Natural killer cell (primary cell): ENCODE results near the gene CROCC2. TPM values are rescaled to one million over a fixed set of nuclear protein-coding genes. Genes with fewer than 3 reads are reported as not detected.

Source experiments
- ATAC-seq, 3 donors: fragments of 150-1000 bp in 2 of 3; fragments of 200-7000 bp in 1 of 3; cut with Tn5 transposase; 1 replicate in 1 of 3; 2 replicates in 2 of 3; pipeline ENCODE4 v1.10.0; 2021; ENCODE audit warnings: mild to moderate bottlenecking in 2 of 3, moderate library complexity in 2 of 3
- DNase-seq, 2 donors: peaks; one replicate each; pipeline versions ENCODE4 v3.0.0 to v3.0.0-alpha.2; 2013 to 2021; ENCODE audit warnings: mixed read lengths in 1 of 2
- H3K27ac ChIP-seq: one replicate; pipeline ENCODE4 v1.5.1; 2013; ENCODE audit warnings: mild to moderate bottlenecking, low read length
- H3K27me3 ChIP-seq: one replicate; pipeline ENCODE4 v1.6.1; 2013; ENCODE audit warnings: low read length; ENCODE audit not compliant: control insufficient read depth, insufficient read depth
- H3K36me3 ChIP-seq: one replicate; pipeline ENCODE4 v1.6.1; 2013; ENCODE audit warnings: low read length; ENCODE audit not compliant: control insufficient read depth, insufficient read depth
- H3K4me1 ChIP-seq: one replicate; pipeline ENCODE4 v1.6.1; 2013; ENCODE audit warnings: low read length; ENCODE audit not compliant: control insufficient read depth, insufficient read depth
- H3K4me3 ChIP-seq: one replicate; pipeline ENCODE4 v1.5.1; 2013; ENCODE audit warnings: low read length
- H3K9me3 ChIP-seq: one replicate; pipeline ENCODE4 v1.6.1; 2013; ENCODE audit warnings: low read length; ENCODE audit not compliant: control insufficient read depth, insufficient read depth
- H3K27ac Mint-ChIP-seq, 2 donors: one replicate each; pipeline ENCODE4 v1.8.0; 2022; ENCODE audit warnings: mild to moderate bottlenecking in 2 of 2, mixed read lengths in 2 of 2, moderate library complexity in 1 of 2
- H3K27me3 Mint-ChIP-seq, 2 donors: one replicate each; pipeline ENCODE4 v1.8.0; 2022; ENCODE audit warnings: low read depth in 2 of 2, mixed read lengths in 2 of 2
- H3K36me3 Mint-ChIP-seq: one replicate; pipeline ENCODE4 v1.8.0; 2022; ENCODE audit warnings: mixed read lengths
- H3K4me1 Mint-ChIP-seq, 2 donors: one replicate each; pipeline ENCODE4 v1.8.0; 2022; ENCODE audit warnings: mixed read lengths in 2 of 2
- H3K4me3 Mint-ChIP-seq: one replicate; pipeline ENCODE4 v1.8.0; 2022; ENCODE audit warnings: mild to moderate bottlenecking, moderate library complexity, mixed read lengths
- H3K9me3 Mint-ChIP-seq, 2 donors: one replicate each; pipeline ENCODE4 v1.8.0; 2022; ENCODE audit warnings: mixed read lengths in 2 of 2
- WGBS: methylation state at CpG from one replicate; pipeline ENCODE4 v1.1.7; 2013; ENCODE audit warnings: missing lambda C conversion rate; ENCODE audit not compliant: insufficient coverage; 5-methylcytosine and 5-hydroxymethylcytosine counted together
- intact Hi-C: fragments of 100-400 bp; cut with micrococcal nuclease; formaldehyde crosslinking; loops from one replicate; pipeline ENCODE4 v1.14.2; 2022
- total RNA-seq, 4 donors: library from RNA; stranded (reverse); fragments of 120-200 nt in 1 of 4; gene quantifications; one replicate each; pipeline versions ENCODE4 v1.2.3 to v1.2.4, GENCODE V29; 2013 to 2022
- TF ChIP-seq, protein P1 (sequence below): fragments of 200-600 bp; IDR thresholded peaks from one replicate; pipeline ENCODE4 v1.8.0; 2022; ENCODE audit warnings: antibody characterized with exemption

CROCC2 gene
- total RNA-seq, 3 donors from 2014 or later (not counting 1 experiment from before 2014, with no cell fraction given): 0.14 TPM; not detected in 2

DNA sequence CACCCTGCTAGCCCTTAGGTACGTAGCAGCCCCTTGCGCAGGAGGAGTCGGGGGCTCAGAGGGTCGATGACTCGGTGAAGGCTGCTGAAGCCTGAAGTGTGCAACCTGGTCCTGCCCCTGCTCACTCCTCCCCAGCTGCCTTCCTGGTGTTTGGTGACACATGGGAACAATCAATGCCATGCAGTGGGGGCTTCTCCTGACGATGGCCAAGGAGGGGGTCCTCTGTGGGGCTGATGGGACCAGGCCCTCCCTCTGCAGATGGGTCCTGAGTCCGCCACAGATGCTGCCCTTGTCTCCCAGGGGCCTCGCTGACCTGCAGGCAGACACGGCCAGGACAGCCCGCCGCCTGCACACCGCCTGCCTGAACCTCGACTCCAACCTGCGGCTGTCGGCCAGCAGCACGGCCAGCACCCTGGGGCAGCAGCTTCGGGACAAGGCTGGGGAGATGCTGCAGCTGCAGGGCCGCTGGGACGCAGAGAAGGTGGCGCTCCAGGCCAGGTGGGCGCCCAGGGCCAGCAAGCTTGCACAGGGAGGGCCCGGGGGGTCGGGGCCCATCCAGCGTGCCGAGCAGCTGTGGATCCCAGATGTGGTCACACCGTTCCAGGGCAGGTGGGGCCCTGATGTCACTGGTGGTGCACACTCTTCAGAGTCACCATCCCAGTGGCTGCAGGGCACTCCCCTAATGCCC, 24.6 kb downstream of the CROCC2 start:
- Mint-ChIP-seq H3K9me3 (no peaks in the 10 kb centered on the region), H3K36me3 (no peaks in the 10 kb centered on the region), H3K27ac (no peak overlapping the region), H3K27me3 (peaks cover 0 to under 1% of the 10 kb centered on the region in 2 donors), H3K4me3 (no peak overlapping the region), H3K4me1 (no peaks in the 10 kb centered on the region)
- Histone ChIP-seq H3K36me3 (no peaks in the 10 kb centered on the region), H3K9me3 (no peaks in the 10 kb centered on the region), H3K27ac (no peak overlapping the region), H3K27me3 (no peaks in the 10 kb centered on the region), H3K4me1 (no peaks in the 10 kb centered on the region), H3K4me3 (no peak overlapping the region)
- intact Hi-C loops: no loop called here
- TF ChIP-seq, protein P1, sequence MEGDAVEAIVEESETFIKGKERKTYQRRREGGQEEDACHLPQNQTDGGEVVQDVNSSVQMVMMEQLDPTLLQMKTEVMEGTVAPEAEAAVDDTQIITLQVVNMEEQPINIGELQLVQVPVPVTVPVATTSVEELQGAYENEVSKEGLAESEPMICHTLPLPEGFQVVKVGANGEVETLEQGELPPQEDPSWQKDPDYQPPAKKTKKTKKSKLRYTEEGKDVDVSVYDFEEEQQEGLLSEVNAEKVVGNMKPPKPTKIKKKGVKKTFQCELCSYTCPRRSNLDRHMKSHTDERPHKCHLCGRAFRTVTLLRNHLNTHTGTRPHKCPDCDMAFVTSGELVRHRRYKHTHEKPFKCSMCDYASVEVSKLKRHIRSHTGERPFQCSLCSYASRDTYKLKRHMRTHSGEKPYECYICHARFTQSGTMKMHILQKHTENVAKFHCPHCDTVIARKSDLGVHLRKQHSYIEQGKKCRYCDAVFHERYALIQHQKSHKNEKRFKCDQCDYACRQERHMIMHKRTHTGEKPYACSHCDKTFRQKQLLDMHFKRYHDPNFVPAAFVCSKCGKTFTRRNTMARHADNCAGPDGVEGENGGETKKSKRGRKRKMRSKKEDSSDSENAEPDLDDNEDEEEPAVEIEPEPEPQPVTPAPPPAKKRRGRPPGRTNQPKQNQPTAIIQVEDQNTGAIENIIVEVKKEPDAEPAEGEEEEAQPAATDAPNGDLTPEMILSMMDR: no peak
- ATAC-seq (no peak), DNase-seq (peak in 1 of 2 donors; percentile 10)
- 87% methylated on average over 26 of the region's 26 CpGs for WGBS

GRCh38 chr2:240931319-240931949, 25.3 kb downstream of the CROCC2 start:
- H3K4me1 ChIP-seq: no peaks in the 10 kb centered on the region
- H3K27ac ChIP-seq: no peak overlapping the region
- H3K27ac Mint-ChIP-seq: no peak overlapping the region
- H3K4me3 Mint-ChIP-seq: no peak overlapping the region
- no peaks in the 10 kb centered on the region for H3K4me1 Mint-ChIP-seq
- TF ChIP-seq, protein P1: no peak
- H3K36me3 ChIP-seq: no peaks in the 10 kb centered on the region
- ATAC-seq: no peak
- 86% methylated on average over 11 of the region's 11 CpGs for WGBS
- no peaks in the 10 kb centered on the region for H3K9me3 Mint-ChIP-seq
- H3K36me3 Mint-ChIP-seq: no peaks in the 10 kb centered on the region
- no peaks in the 10 kb centered on the region for H3K9me3 ChIP-seq
- intact Hi-C loops: no loop called here
- H3K4me3 ChIP-seq: no peak overlapping the region
- H3K27me3 Mint-ChIP-seq: peaks cover 0 to 7% of the 10 kb centered on the region in 2 donors
- peak in 1 of 2 donors; percentile 9 for DNase-seq
- H3K27me3 ChIP-seq: no peaks in the 10 kb centered on the region

DNA sequence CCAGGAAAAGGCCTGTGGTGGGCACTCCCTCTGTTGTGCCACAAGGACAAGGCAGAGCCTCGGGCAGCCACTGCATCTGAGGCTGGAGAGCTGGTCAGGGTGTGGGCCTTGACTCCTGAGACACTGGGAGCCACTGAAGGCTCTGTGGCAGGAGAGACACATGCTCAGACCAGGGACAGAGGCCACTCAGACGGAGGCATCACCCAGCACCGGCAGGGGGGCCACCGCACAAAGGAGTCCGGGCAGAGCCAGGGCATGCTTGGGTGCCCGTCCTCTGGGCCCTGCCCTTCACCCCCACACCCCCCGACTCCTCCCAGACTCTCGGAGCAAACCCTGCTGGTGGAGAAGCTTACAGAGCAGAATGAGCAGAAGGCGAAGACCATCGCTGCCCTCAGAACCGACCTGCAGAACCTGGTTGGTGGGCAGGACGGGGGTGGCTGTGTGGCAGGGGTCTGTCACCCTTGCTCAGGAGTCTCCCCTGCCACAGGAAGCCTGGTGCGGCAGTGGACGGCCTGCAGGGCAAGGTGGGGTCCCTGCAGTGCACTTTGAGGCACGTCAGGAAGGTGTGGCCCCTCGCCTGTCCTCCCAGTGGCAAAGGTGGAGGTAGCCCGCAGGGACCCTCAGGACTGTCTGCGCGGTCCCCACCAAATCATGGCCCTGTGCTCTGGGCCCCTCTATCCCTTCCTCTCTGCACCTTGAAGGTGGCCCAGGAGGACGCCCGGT, 26.0 kb downstream of the CROCC2 start:
- Mint-ChIP-seq H3K27ac (no peak overlapping the region), H3K4me3 (no peak overlapping the region), H3K9me3 (no peaks in the 10 kb centered on the region), H3K36me3 (no peaks in the 10 kb centered on the region), H3K4me1 (no peaks in the 10 kb centered on the region), H3K27me3 (peaks cover 0 to 10% of the 10 kb centered on the region in 2 donors)
- H3K36me3 ChIP-seq: no peaks in the 10 kb centered on the region
- H3K4me3 ChIP-seq: no peak overlapping the region
- no peaks in the 10 kb centered on the region for H3K9me3 ChIP-seq
- WGBS: 87% methylated on average over 21 of the region's 21 CpGs
- TF ChIP-seq, protein P1: no peak
- no peaks in the 10 kb centered on the region for H3K27me3 ChIP-seq
- peak in 1 of 2 donors; percentile 12 for DNase-seq
- H3K27ac ChIP-seq: no peak overlapping the region
- no peaks in the 10 kb centered on the region for H3K4me1 ChIP-seq
- intact Hi-C loops: no loop called here
- no peak for ATAC-seq
